Measurements from ENCODE around the gene INTS6. TPM values are rescaled to one million over a fixed set of nuclear protein-coding genes. Genes with fewer than 3 reads are reported as not detected.
A peak's percentile ranks its signal among the peaks of the same experiment; 100 is the strongest.

The INTS6 gene, protein sequence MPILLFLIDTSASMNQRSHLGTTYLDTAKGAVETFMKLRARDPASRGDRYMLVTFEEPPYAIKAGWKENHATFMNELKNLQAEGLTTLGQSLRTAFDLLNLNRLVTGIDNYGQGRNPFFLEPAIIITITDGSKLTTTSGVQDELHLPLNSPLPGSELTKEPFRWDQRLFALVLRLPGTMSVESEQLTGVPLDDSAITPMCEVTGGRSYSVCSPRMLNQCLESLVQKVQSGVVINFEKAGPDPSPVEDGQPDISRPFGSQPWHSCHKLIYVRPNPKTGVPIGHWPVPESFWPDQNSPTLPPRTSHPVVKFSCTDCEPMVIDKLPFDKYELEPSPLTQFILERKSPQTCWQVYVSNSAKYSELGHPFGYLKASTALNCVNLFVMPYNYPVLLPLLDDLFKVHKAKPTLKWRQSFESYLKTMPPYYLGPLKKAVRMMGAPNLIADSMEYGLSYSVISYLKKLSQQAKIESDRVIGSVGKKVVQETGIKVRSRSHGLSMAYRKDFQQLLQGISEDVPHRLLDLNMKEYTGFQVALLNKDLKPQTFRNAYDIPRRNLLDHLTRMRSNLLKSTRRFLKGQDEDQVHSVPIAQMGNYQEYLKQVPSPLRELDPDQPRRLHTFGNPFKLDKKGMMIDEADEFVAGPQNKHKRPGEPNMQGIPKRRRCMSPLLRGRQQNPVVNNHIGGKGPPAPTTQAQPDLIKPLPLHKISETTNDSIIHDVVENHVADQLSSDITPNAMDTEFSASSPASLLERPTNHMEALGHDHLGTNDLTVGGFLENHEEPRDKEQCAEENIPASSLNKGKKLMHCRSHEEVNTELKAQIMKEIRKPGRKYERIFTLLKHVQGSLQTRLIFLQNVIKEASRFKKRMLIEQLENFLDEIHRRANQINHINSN
- 10 to 100 TPM; 40.0 to 53.1 TPM for total RNA-seq

- peak within 1 kb of the TSS; percentile 59 to 83 for H3K4me3 ChIP-seq
- peak within 1 kb of the TSS; percentile 97 to 99 (median 98) for H3K27ac ChIP-seq
- WGBS, 2 donors: 0 to 2% methylated on average over 25 to 69 of the region's 69 CpGs
- ATAC-seq (peak; percentile 87), DNase-seq (peak; percentile 99 to 100 (median 100))
- H3K27me3 ChIP-seq: no peaks in the 10 kb centered on the region
- intact Hi-C loops (cut with DNase I): no loop called here
- peaks cover 42% of the 10 kb centered on the region for H3K4me1 ChIP-seq
- peak; percentile 99 to 100 (median 100) for TF ChIP-seq POLR2A (IDR thresholded peaks at IDR 0.05)
- TF ChIP-seq CTCF (IDR thresholded peaks at IDR 0.05): no peak
- H3K36me3 ChIP-seq (replicated peaks in 1 of 2; ENCODE audit: insufficient read depth in 1 of 2, low read depth in 2 of 2): no peaks in the 10 kb centered on the region
- no peaks in the 10 kb centered on the region for H3K9me3 ChIP-seq
Observed at GRCh38 chr13:51452361-51453206, at the start of gene INTS6. TSS of gene INTS6 (minus strand) at chr13:51453036. CDS start at chr13:51452525, 511 bp downstream.

GRCh38 chr13:51502153-51502651, 49.4 kb upstream of the INTS6 start:
- H3K27ac ChIP-seq: no peak overlapping the region
- H3K27me3 ChIP-seq: no peaks in the 10 kb centered on the region
- intact Hi-C loops (cut with DNase I): no loop called here
- H3K36me3 ChIP-seq (replicated peaks in 1 of 2; ENCODE audit: insufficient read depth in 1 of 2, low read depth in 2 of 2): no peaks in the 10 kb centered on the region
- no peak for DNase-seq
- no peak overlapping the region for H3K4me3 ChIP-seq
- no peak for ATAC-seq
- H3K4me1 ChIP-seq: peaks cover 10% of the 10 kb centered on the region
- TF ChIP-seq POLR2A (IDR thresholded peaks at IDR 0.05): no peak
- no peak for TF ChIP-seq CTCF (IDR thresholded peaks at IDR 0.05)
- H3K9me3 ChIP-seq: no peaks in the 10 kb centered on the region

DNA sequence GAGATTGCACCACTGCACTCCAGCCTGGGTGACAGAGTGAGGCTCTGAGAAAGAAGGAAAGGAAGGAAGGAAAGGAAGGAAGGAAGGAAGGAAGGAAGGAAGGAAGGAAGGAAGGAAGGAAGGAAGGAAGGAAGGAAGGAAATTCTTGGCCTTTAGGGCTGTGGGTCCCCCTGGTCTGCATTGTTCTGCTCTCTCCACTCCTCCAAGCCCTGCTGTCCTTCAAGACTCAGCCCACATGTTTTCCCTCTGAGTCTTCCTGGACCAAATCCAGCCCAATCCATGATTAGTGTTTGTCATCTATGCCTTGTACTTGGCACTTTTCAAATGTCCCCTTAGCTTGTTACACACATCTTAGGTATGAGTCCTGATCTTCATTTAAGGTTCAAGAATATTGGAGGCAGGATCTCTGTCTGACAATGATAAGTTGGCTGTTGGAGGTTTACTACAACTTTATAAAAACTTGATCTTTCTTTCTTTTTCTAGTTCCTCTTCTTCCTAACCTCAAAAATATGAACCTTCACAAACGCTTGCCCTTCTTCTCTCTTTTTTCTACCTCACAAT, 48.8 kb upstream of the INTS6 start:
- peaks cover 10% of the 10 kb centered on the region for H3K4me1 ChIP-seq
- ATAC-seq (no peak), DNase-seq (no peak)
- no peaks in the 10 kb centered on the region for H3K27me3 ChIP-seq
- no peaks in the 10 kb centered on the region for H3K36me3 ChIP-seq (replicated peaks in 1 of 2; ENCODE audit: insufficient read depth in 1 of 2, low read depth in 2 of 2)
- no peak overlapping the region for H3K27ac ChIP-seq
- no peak overlapping the region for H3K4me3 ChIP-seq
- TF ChIP-seq POLR2A (IDR thresholded peaks at IDR 0.05) (no peak), CTCF (IDR thresholded peaks at IDR 0.05) (no peak)
- intact Hi-C loops (cut with DNase I): no loop called here
- no peaks in the 10 kb centered on the region for H3K9me3 ChIP-seq
- WGBS, 2 donors: 76 to 91% methylated on average over 1 of the region's 1 CpG

GRCh38 chr13:51501096-51501495, 48.3 kb upstream of the INTS6 start:
- TF ChIP-seq POLR2A (IDR thresholded peaks at IDR 0.05) (no peak), CTCF (IDR thresholded peaks at IDR 0.05) (no peak)
- Histone ChIP-seq H3K4me3 (no peak overlapping the region), H3K4me1 (peaks cover 10% of the 10 kb centered on the region), H3K27me3 (no peaks in the 10 kb centered on the region), H3K27ac (no peak overlapping the region), H3K9me3 (no peaks in the 10 kb centered on the region), H3K36me3 (replicated peaks in 1 of 2; ENCODE audit: insufficient read depth in 1 of 2, low read depth in 2 of 2) (no peaks in the 10 kb centered on the region)
- DNase-seq (no peak), ATAC-seq (peak; percentile 70)
- 60 to 76% methylated on average over 4 of the region's 4 CpGs for WGBS, 2 donors
- intact Hi-C loops (cut with DNase I): no loop called here
